HG03025 (cell line): ENCODE results near the gene TEKT3.

Experiments used
- ATAC-seq: cut with Tn5 transposase; IDR thresholded peaks from one replicate; pipeline ENCODE4 v1.9.1; 2021; ENCODE audit warnings: mild to moderate bottlenecking, moderate library complexity; ENCODE audit not compliant: unreplicated experiment, low FRiP score

The TEKT3 gene

GRCh38 chr17:15351478-15351840 lies 10.1 kb upstream of the TEKT3 start:
- ATAC-seq = no peak

GRCh38 chr17:15350777-15351477 lies 9.5 kb upstream of the TEKT3 start:
- ATAC-seq = no peak

- ATAC-seq = no peak
These were observed 7.7 kb upstream of the TEKT3 start for GRCh38 chr17:15349119-15349518.

GRCh38 chr17:15348021-15348420 lies 6.6 kb upstream of the TEKT3 start:
- ATAC-seq = no peak

- ATAC-seq = no peak
These were observed 4.7 kb upstream of the TEKT3 start for GRCh38 chr17:15346066-15346595.

- ATAC-seq = no peak
These were observed 2.4 kb upstream of the TEKT3 start for GRCh38 chr17:15343749-15344148.

GRCh38 chr17:15342460-15342859 lies 1.1 kb upstream of the TEKT3 start:
- ATAC-seq = no peak

GRCh38 chr17:15341966-15342365 lies 569 bp upstream of the TEKT3 start:
- no peak for ATAC-seq

- no peak for ATAC-seq
These were observed 431 bp downstream of the TEKT3 start for GRCh38 chr17:15340966-15341365.

- ATAC-seq = no peak
These were observed 6.0 kb downstream of the TEKT3 start for GRCh38 chr17:15335446-15335845.

- ATAC-seq = no peak
These were observed 7.1 kb downstream of the TEKT3 start for GRCh38 chr17:15334266-15334665.

GRCh38 chr17:15332338-15332737 lies 9.1 kb downstream of the TEKT3 start:
- ATAC-seq = no peak

GRCh38 chr17:15323131-15323530 lies 18.3 kb downstream of the TEKT3 start:
- ATAC-seq = no peak

- no peak for ATAC-seq
These were observed 19.7 kb downstream of the TEKT3 start for GRCh38 chr17:15321556-15322251.

- no peak for ATAC-seq
These were observed 21.9 kb downstream of the TEKT3 start for GRCh38 chr17:15319452-15320010.

GRCh38 chr17:15311996-15312395 lies 29.4 kb downstream of the TEKT3 start:
- no peak for ATAC-seq

- ATAC-seq = no peak
These were observed 31.6 kb downstream of the TEKT3 start for GRCh38 chr17:15309793-15310192.

- no peak for ATAC-seq
These were observed 32.2 kb downstream of the TEKT3 start for GRCh38 chr17:15309236-15309635.

- ATAC-seq = no peak
These were observed 32.6 kb downstream of the TEKT3 start for GRCh38 chr17:15308758-15309157.

- no peak for ATAC-seq
These were observed 33.7 kb downstream of the TEKT3 start for GRCh38 chr17:15307710-15308111.

GRCh38 chr17:15303851-15304250 lies 37.5 kb downstream of the TEKT3 start:
- no peak for ATAC-seq

GRCh38 chr17:15303268-15303667 lies 38.1 kb downstream of the TEKT3 start:
- no peak for ATAC-seq
